Measurements from ENCODE around the gene NFIX.

Gene NFIX

GRCh38 chr19:13117772-13118423, 122.6 kb downstream of the NFIX start, which contains the start of gene NACC1:
NACC1 (plus strand) TSS chr19:13118264; CDS start chr19:13135208, 16,944 bp downstream.
- FAIRE-seq (peak; percentile 55), DNase-seq (ENCODE audit: insufficient read length, low spot score) (peak; percentile 95)

- FAIRE-seq (no peak), DNase-seq (ENCODE audit: insufficient read length, low spot score) (peak; percentile 84)
Observed at GRCh38 chr19:13118424-13119193, 123.3 kb downstream of the NFIX start.

GRCh38 chr19:13119627-13120026, 124.4 kb downstream of the NFIX start:
- FAIRE-seq = no peak
- no peak for DNase-seq (ENCODE audit: insufficient read length, low spot score)

- DNase-seq (ENCODE audit: insufficient read length, low spot score) = no peak
Observed at GRCh38 chr19:13120031-13120430, 124.8 kb downstream of the NFIX start.

DNA sequence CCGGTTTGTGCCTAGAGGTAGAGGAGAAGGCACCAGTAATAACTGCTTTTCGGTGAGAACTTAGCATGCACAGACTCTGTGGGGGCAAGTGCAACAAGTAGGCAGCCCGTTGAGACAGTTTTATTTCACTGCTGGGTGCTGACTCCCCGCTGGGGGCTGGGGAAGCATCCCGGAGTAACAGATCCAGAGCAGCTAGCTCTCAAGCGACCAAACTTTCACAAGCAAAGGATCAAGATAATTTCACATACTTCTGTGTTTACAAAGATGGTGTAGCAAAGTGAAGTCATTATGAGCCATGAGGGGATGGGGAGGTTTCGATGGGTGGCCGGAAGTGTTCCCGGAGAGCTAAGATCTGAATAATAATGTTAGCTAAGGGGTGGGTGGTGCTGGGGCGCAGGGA, 125.5 kb downstream of the NFIX start:
- no peak for DNase-seq (ENCODE audit: insufficient read length, low spot score)
- FAIRE-seq = no peak

More at GRCh38 chr19:13120031-13120430, 124.8 kb downstream of the NFIX start:
- FAIRE-seq = no peak

DNA sequence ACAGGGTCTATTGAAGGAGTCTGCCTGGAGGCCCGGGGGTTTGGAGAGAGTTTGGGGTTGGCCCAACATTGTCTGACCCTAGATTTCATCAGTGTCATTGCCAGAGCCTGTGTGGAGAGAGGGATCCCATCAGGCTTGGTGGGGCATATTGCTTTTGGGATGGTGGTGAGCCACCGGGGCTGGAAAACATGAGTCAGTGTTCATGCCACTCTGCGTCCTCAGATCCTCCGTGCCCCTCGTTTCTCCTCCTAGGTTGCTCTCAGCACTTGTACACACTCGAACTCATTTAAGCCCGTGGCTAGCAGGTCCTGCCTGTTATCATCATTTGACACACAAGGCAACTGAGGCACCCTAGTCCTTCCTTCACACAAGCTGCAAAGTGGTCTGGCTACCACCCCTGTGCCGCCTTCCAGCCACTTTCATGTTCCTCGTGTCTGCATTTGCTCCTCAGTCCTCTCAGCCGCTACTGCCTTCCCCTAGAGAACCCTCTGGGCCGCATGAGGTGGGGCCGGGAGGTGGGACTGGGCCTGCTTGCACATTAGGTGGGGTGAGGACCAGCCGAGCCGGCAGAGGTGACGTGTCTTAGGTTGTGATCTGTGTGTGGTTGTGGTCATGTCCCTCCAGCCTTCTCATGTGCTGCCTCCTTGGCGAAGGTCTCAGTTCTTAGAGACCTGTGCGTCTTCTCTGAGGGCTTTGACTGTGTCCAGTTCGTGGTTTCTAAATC, 126.4 kb downstream of the NFIX start:
- FAIRE-seq (no peak), DNase-seq (ENCODE audit: insufficient read length, low spot score) (no peak)

GRCh38 chr19:13122275-13122878, 127.1 kb downstream of the NFIX start:
- no peak for FAIRE-seq

GRCh38 chr19:13122980-13123957, 128.0 kb downstream of the NFIX start:
- FAIRE-seq = no peak
- no peak for DNase-seq (ENCODE audit: insufficient read length, low spot score)

More at GRCh38 chr19:13122275-13122878, 127.1 kb downstream of the NFIX start:
- DNase-seq (ENCODE audit: insufficient read length, low spot score) = no peak

DNA sequence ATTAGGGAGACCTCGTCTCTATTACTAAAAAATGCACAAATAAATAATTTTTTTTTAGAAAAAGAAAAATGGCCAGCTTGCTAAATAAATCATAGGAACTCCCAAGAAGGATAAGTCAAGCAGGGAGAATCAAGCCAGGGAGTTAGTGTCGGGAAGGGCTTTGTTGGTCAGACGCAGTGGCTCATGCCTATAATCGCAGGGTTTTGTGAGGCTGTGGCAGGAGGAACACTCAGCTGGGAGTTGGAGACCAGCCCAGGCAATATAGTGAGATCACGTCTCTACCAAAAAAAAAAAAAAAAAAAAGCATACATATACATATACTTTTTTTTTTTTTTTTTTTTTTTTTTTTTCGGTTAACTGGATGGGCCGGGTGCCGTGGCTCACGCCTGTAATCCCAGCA, 131.8 kb downstream of the NFIX start:
- FAIRE-seq = no peak
- no peak for DNase-seq (ENCODE audit: insufficient read length, low spot score)

GRCh38 chr19:13127811-13128575, 132.7 kb downstream of the NFIX start:
- FAIRE-seq (no peak), DNase-seq (ENCODE audit: insufficient read length, low spot score) (no peak)

- DNase-seq (ENCODE audit: insufficient read length, low spot score) (no peak), FAIRE-seq (no peak)
Observed at GRCh38 chr19:13128583-13128982, 133.3 kb downstream of the NFIX start.

GRCh38 chr19:13129384-13129783, 134.1 kb downstream of the NFIX start:
- DNase-seq (ENCODE audit: insufficient read length, low spot score) (no peak), FAIRE-seq (no peak)

GRCh38 chr19:13130886-13131490, 135.7 kb downstream of the NFIX start:
- DNase-seq (ENCODE audit: insufficient read length, low spot score) (no peak), FAIRE-seq (no peak)

DNA sequence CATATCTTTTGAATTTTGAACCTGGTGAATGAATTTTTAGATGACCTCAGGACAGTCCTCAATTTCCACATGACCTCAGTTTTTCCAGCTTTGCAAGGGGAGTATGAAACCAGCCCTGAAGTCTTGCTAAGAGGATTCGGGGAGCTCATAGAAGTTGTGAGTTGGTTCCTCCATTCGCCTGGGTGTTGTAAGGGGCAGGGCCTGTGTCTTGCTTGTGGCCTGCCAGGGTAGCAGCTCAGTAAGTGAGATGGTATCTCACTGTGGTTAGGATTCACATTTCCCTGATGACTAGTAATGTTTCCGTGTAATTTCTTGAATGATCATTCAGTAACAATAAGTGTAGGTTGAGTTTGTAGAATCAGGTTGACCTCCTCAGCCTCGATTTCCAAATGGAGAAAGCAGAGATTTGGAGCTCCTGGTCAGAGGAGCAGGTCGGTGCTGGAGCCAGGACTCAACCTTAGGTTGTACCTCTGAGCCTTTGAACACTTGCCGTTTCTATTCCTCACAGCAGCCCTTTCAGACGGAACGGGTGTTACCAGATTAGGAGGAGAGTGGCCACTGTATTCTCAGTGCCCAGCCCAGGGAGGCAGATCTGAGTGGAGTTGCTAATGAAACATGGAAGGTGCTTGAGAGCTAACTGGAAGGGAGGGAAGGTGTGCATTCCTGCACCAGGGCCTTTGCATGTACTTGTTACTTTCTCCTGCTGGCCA, 137.4 kb downstream of the NFIX start:
- FAIRE-seq (peak; percentile 9), DNase-seq (ENCODE audit: insufficient read length, low spot score) (peak; percentile 34)

GRCh38 chr19:13133241-13133870, 138.1 kb downstream of the NFIX start:
- FAIRE-seq = no peak

GRCh38 chr19:13134626-13135025, 139.4 kb downstream of the NFIX start:
- no peak for DNase-seq (ENCODE audit: insufficient read length, low spot score)
- no peak for FAIRE-seq

More at GRCh38 chr19:13133241-13133870, 138.1 kb downstream of the NFIX start:
- DNase-seq (ENCODE audit: insufficient read length, low spot score) = no peak

Data from HTR-8/SVneo (cell line).